CD4-positive, alpha-beta T cell treated with Interleukin-4 for 4 hours (primary cell): ENCODE data around the gene SNRNP35.
A peak's percentile ranks its signal among the peaks of the same experiment; 100 is the strongest.
"Not testable (repeated sequence)": the region's sequence is repeated elsewhere in the genome, so short reads cannot be mapped to it uniquely, and the experiment has no call there.

Source experiments
- DNase-seq: peaks from one replicate; pipeline ENCODE4 v3.0.0-alpha.2; 2020

The SNRNP35 gene

GRCh38 chr12:123449856-123450255 lies 8.1 kb upstream of the SNRNP35 start:
- no peak for DNase-seq

GRCh38 chr12:123450636-123451035 lies 7.3 kb upstream of the SNRNP35 start:
- DNase-seq, result no peak

GRCh38 chr12:123452276-123452550 lies 5.7 kb upstream of the SNRNP35 start:
- DNase-seq, result not testable (repeated sequence)

DNA sequence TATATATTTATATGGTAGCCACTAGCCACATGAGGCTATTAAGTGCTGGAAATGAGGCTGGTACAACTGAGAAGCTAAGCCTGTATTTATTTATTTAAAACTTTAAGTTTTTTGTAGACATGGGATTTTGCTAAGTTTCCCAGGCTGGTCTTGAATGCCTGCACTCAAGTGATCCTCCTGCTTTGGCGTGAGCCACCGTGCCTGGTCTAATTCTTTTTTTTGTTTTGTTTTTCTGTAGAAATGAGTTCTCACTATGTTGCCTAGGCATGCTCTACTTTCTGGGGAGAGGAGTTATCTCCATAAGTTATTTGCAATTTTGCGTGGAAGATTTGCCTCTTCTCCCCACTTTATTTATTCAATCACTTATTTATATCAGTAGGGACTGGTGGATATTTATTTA lies 4.8 kb upstream of the SNRNP35 start:
- no peak for DNase-seq

GRCh38 chr12:123463174-123463573 lies 5.2 kb downstream of the SNRNP35 start:
- not testable (repeated sequence) for DNase-seq

- DNase-seq, result no peak
Measured at GRCh38 chr12:123465084-123465483, 7.1 kb downstream of the SNRNP35 start.

GRCh38 chr12:123468786-123469185 lies 10.8 kb downstream of the SNRNP35 start:
- DNase-seq, result peak; percentile 51

GRCh38 chr12:123469978-123470377 lies 12.0 kb downstream of the SNRNP35 start:
- DNase-seq, result no peak

- no peak for DNase-seq
Measured at GRCh38 chr12:123471374-123472068, 13.6 kb downstream of the SNRNP35 start.

GRCh38 chr12:123472438-123472849 lies 14.5 kb downstream of the SNRNP35 start:
- no peak for DNase-seq

DNA sequence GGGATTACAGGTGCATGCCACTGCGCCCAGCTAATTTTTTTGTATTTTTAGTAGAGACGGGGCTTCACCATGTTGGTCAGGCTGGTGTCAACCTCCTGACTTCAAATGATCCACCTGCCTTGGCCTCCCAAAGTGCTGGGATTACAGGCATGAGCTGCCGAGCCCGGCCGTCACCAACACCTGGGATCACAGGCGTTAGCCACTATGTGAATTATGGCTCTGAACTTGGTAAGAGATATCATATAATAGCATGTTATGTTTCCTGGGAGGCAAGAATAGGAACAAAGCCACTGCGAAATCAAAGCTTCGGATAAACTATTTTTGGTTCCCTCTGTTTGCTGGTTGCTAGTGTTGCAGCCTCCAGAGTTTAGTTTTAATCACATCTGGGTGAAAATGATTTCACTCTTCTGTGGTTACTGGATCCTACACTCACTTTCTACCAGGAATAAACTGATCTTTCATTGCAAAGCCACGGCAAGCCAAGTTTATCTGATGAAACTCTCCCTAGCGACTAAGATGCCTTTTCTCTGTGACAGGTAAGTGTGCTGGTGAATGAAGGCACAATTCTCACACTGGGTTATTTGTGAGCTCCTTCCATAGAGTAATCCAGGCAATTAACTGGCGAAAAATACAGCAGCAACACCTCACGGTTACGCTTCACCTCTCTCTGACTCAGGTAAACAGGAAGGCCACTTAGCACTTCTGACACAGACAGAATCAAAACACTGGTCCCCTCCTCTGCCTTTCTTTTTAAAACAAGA lies 16.7 kb downstream of the SNRNP35 start:
- DNase-seq, result peak; percentile 59

DNA sequence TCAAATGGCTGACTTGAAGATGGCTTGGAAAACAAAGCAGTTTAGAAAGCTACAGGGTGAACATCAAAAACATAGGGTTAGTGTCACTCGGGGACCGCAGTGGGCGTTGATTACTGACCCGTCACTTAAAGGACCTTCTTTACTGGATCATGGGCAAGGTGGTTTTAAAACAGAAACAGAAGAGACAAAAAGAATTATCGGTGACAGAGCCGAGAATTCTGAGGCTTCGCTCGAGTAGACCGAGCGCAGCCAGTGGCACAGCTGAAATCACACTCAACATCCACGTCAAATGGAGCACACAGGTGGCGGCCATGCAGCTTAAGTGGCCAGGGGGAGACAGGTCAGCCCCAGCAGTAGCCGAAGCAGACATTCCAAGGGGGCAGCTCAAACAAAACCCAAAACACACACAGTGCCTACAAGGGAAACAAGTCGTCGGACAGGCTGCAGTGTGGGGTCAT lies 17.3 kb downstream of the SNRNP35 start:
- no peak for DNase-seq

- no peak for DNase-seq
Measured at GRCh38 chr12:123478069-123478468, 20.1 kb downstream of the SNRNP35 start.

GRCh38 chr12:123478762-123479161 lies 20.8 kb downstream of the SNRNP35 start:
- no peak for DNase-seq

GRCh38 chr12:123479442-123480180 lies 21.7 kb downstream of the SNRNP35 start:
- no peak for DNase-seq

GRCh38 chr12:123481251-123481650 lies 23.3 kb downstream of the SNRNP35 start:
- not testable (repeated sequence) for DNase-seq

- no peak for DNase-seq
Measured at GRCh38 chr12:123482876-123483275, 24.9 kb downstream of the SNRNP35 start.

DNA sequence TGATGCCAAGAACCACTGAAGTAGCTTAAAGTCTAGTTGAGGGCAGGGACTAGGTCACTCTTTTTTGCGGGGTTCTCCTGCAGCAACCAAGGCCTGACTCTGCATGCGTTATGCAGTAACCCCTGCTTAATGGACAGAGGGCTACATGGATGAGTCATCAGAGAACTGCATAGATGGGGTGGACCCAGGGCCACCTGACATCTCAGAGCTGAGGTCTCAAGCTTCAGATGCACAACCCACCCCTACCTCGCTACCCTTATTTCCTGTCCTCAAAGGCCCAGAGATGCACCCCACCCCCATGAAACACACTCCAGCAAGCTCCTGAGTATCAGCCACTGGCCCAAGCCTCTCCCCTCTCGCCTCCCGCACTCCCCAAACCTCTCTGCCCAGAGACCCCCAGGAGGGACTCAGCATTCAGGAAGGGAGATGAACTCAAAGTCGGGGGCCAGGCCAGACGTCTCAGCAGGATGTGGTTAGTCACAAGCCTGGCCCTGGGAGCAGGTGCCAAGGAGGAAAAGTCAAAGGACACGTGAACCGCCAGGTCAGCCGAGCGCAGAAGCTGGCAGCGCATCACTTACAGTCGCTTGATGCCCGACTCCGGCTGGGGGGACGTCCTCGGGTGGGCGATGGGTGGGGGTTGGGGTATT lies 25.8 kb downstream of the SNRNP35 start:
- DNase-seq, result no peak

GRCh38 chr12:123485756-123486155 lies 27.8 kb downstream of the SNRNP35 start:
- DNase-seq, result no peak

GRCh38 chr12:123487428-123487827 lies 29.5 kb downstream of the SNRNP35 start:
- DNase-seq, result no peak

DNA sequence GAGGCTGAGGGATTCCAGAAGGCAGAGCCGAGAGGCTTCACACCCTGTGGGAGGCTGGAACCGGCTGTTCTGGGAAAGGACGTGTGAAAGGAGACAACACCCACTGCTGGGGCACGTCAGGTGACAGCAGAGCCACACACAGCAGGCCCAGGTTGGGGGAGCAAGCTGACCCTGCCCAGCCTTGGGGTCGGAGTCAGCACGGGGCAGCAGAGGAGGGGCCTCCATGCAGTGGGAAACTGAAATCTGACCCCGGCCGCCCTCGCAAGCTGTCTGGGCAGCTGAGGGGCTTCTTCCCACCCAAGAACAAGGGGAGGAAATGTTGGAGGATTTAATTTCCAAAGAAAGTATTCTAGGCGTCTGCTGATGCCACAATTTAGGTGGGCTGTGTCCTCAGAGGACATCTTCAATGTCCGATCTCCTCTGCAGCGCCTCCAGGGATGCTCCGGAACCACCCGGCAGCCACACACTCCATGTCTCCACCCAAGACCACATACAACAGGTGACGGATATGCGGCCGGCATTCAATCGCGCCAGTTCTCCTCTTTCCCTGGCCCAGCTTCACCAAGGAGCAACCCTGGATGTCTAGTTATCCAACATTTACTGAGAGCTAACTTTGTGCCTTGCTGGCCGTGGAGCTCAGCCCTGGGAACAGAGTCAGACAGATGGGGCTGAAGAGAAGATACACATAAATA lies 30.7 kb downstream of the SNRNP35 start:
- no peak for DNase-seq

GRCh38 chr12:123489580-123489979 lies 31.6 kb downstream of the SNRNP35 start:
- DNase-seq, result no peak

DNA sequence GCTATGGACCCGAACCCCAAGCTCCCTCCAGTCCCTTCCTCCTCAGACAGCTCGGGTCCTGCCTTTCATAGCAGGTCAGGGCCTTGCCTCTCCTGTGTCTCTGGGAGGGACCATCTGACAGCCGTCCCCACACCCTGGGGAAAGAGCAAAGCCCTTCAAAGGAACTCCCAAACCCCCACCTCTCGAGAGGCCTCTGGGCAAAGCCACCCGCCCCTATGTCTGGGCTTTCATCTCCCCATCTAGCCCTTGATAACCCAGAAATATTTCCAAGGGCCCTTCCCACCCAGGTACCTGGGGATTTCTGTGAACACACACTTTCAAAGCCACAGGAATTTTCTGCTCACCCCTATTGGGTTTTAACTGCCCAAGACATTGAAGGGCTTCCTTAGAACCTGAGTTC lies 32.1 kb downstream of the SNRNP35 start:
- no peak for DNase-seq
